ENCODE measurements around the gene DHTKD1.

The DHTKD1 gene

GRCh38 chr10:12045596-12045995 is 23.2 kb upstream of the DHTKD1 start:
- H3K4me3 ChIP-seq (ENCODE audit: low read depth, low read length): no peak overlapping the region
- TF ChIP-seq CTCF (IDR thresholded peaks at IDR 0.05; ENCODE audit: low read depth, low read length, missing control alignments): no peak
- in situ Hi-C loops (cut with HindIII; ENCODE audit: low sequenced_read_pairs): no loop called here
- no peak for DNase-seq (ENCODE audit: low read depth)

- TF ChIP-seq CTCF (IDR thresholded peaks at IDR 0.05; ENCODE audit: low read depth, low read length, missing control alignments): no peak
- H3K4me3 ChIP-seq (ENCODE audit: low read depth, low read length): no peak overlapping the region
- no peak for DNase-seq (ENCODE audit: low read depth)
- in situ Hi-C loops (cut with HindIII; ENCODE audit: low sequenced_read_pairs): no loop called here
Measured at GRCh38 chr10:12048547-12048946, 20.2 kb upstream of the DHTKD1 start.

GRCh38 chr10:12050528-12050927 is 18.2 kb upstream of the DHTKD1 start:
- no peak for TF ChIP-seq CTCF (IDR thresholded peaks at IDR 0.05; ENCODE audit: low read depth, low read length, missing control alignments)
- in situ Hi-C loops (cut with HindIII; ENCODE audit: low sequenced_read_pairs): no loop called here
- no peak for DNase-seq (ENCODE audit: low read depth)
- H3K4me3 ChIP-seq (ENCODE audit: low read depth, low read length): no peak overlapping the region

GRCh38 chr10:12051241-12051640 is 17.5 kb upstream of the DHTKD1 start:
- no peak for TF ChIP-seq CTCF (IDR thresholded peaks at IDR 0.05; ENCODE audit: low read depth, low read length, missing control alignments)
- in situ Hi-C loops (cut with HindIII; ENCODE audit: low sequenced_read_pairs): no loop called here
- no peak for DNase-seq (ENCODE audit: low read depth)
- no peak overlapping the region for H3K4me3 ChIP-seq (ENCODE audit: low read depth, low read length)

GRCh38 chr10:12055732-12056131 is 13.0 kb upstream of the DHTKD1 start:
- no peak overlapping the region for H3K4me3 ChIP-seq (ENCODE audit: low read depth, low read length)
- no peak for TF ChIP-seq CTCF (IDR thresholded peaks at IDR 0.05; ENCODE audit: low read depth, low read length, missing control alignments)
- in situ Hi-C loops (cut with HindIII; ENCODE audit: low sequenced_read_pairs): no loop called here
- no peak for DNase-seq (ENCODE audit: low read depth)

GRCh38 chr10:12056748-12057147 is 12.0 kb upstream of the DHTKD1 start:
- TF ChIP-seq CTCF (IDR thresholded peaks at IDR 0.05; ENCODE audit: low read depth, low read length, missing control alignments): no peak
- DNase-seq (ENCODE audit: low read depth): no peak
- in situ Hi-C loops (cut with HindIII; ENCODE audit: low sequenced_read_pairs): no loop called here

GRCh38 chr10:12061124-12061523 is 7.6 kb upstream of the DHTKD1 start:
- DNase-seq (ENCODE audit: low read depth): no peak
- TF ChIP-seq CTCF (IDR thresholded peaks at IDR 0.05; ENCODE audit: low read depth, low read length, missing control alignments): no peak
- in situ Hi-C loops (cut with HindIII; ENCODE audit: low sequenced_read_pairs): no loop called here

More at GRCh38 chr10:12056748-12057147, 12.0 kb upstream of the DHTKD1 start:
- no peak overlapping the region for H3K4me3 ChIP-seq (ENCODE audit: low read depth, low read length)

More at GRCh38 chr10:12061124-12061523, 7.6 kb upstream of the DHTKD1 start:
- no peak overlapping the region for H3K4me3 ChIP-seq (ENCODE audit: low read depth, low read length)

Data from astrocyte of the cerebellum (primary cell).